ENCODE measurements around the gene PGRMC1. TPM values are rescaled to one million over a fixed set of nuclear protein-coding genes. Genes with fewer than 3 reads are reported as not detected.

Gene PGRMC1
- total RNA-seq, 4 donors from 2014 or later: 11.4 to 14.4 (median 13.0) TPM

DNA sequence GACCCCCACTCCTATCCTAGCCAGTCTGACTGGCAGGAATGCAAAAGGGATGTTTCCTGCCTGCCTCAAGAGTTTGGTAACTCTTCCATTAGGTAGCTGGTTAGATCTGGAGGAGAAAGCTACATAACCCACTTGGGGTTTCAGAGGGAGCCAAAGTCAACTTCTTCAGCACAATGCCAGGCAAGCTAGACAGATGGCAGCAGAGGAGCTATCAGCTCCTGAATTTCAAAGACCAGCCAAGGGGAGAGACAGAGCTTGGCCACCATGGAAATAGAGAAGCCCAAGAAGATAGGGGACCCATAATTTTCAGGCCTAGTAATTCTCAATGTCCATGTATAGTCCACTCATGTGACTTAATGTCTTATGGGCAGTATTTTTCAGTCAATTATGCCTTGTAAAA lies 56.4 kb downstream of the PGRMC1 start:
- DNase-seq (no peak), ATAC-seq (no peak)
- Histone ChIP-seq H3K27me3 (no peaks in the 10 kb centered on the region), H3K36me3 (no peaks in the 10 kb centered on the region), H3K4me1 (no peaks in the 10 kb centered on the region), H3K4me3 (no peak overlapping the region), H3K9me3 (no peaks in the 10 kb centered on the region), H3K27ac (no peak overlapping the region)
- TF ChIP-seq CTCF (IDR thresholded peaks at IDR 0.05 in 4 of 5, conservative IDR thresholded peaks at IDR 0.05 in 1 of 5) (no peak), POLR2A (IDR thresholded peaks at IDR 0.05) (no peak)
- in situ Hi-C loops (cut with MboI; ENCODE audit: low sequenced_read_pairs in 4 of 4) (no loop called here), intact Hi-C loops (cut with DNase I; ENCODE audit: low total_unique reads) (no loop called here)

Other genes starting within 250 kb of the PGRMC1 start
- not detected for gene CT47C1, start 163.3 kb upstream of the PGRMC1 start, total RNA-seq
- gene KIAA1210, start 108.5 kb upstream of the PGRMC1 start, total RNA-seq: not detected
- gene SLC25A43, start 163.1 kb downstream of the PGRMC1 start, total RNA-seq: 1 to 10 TPM in 3 of 4 donors, under 1 TPM in 1; 0.87 to 2.7 (median 1.8) TPM
- gene SLC25A5, start 232.2 kb downstream of the PGRMC1 start, total RNA-seq: 10 to 100 TPM; 38.2 to 65.3 (median 52.2) TPM

Data from gastrocnemius medialis (tissue), 4 donors.